Ascending aorta (tissue), 2 donors: ENCODE data around the gene ERC1. TPM values are rescaled to one million over a fixed set of nuclear protein-coding genes. Genes with fewer than 3 reads are reported as not detected.

Experiments
- DNase-seq, 2 donors: peaks; one replicate each; pipeline ENCODE4 v3.0.0-alpha.2; 2019; ENCODE audit warnings: low spot score in 2 of 2
- H3K27ac ChIP-seq, 2 donors: fragments of 200-600 bp; sonication (generic); one replicate each; pipeline ENCODE4 v1.5.1; 2016 to 2017; ENCODE audit warnings: mild to moderate bottlenecking in 1 of 2
- H3K27me3 ChIP-seq: fragments of 200-600 bp; sonication (generic); one replicate; pipeline ENCODE4 v1.5.1; 2017
- H3K36me3 ChIP-seq, 2 donors: fragments of 200-600 bp; sonication (generic); one replicate each; pipeline ENCODE4 v1.5.1; 2016
- H3K4me1 ChIP-seq, 2 donors: fragments of 200-600 bp; sonication (generic); one replicate each; pipeline ENCODE4 v1.5.1; 2016 to 2017; ENCODE audit warnings: mild to moderate bottlenecking in 1 of 2
- H3K4me3 ChIP-seq, 2 donors: fragments of 200-600 bp; sonication (generic); one replicate each; pipeline ENCODE4 v1.5.1; 2016 to 2017; ENCODE audit warnings: mild to moderate bottlenecking in 1 of 2
- H3K9me3 ChIP-seq, 2 donors: fragments of 200-600 bp; sonication (generic); one replicate each; pipeline ENCODE4 v1.5.1; 2016
- CTCF ChIP-seq, 3 experiments: fragments of 200-600 bp in 2 of 3; fragments of 450-650 bp in 1 of 3; sonication (generic) in 2 of 3; IDR thresholded peaks; one replicate each; pipeline ENCODE4 v1.5.1; 2016 to 2019; ENCODE audit warnings: antibody characterized with exemption in 3 of 3, mild to moderate bottlenecking in 1 of 3, moderate library complexity in 1 of 3
- intact Hi-C: fragments of 100-400 bp; cut with DNase I; formaldehyde crosslinking; loops from one replicate; pipeline ENCODE4 v1.15.1; 2023
- total RNA-seq: library from RNA; depleted of rRNA; stranded (reverse); fragments of >200 nt; gene quantifications from one replicate; pipeline ENCODE4 v1.1.0, GENCODE V29; 2016

Gene ERC1
- total RNA-seq, 1 donor from 2014 or later = 41.4 TPM

GRCh38 chr12:948238-948637 lies 42.8 kb upstream of the ERC1 start:
- intact Hi-C loops = no loop called here
- Histone ChIP-seq H3K27me3 (no peaks in the 10 kb centered on the region), H3K36me3 (peaks cover 5 to 9% of the 10 kb centered on the region in 2 donors), H3K4me3 (peak overlapping the region; percentile 82 to 93), H3K27ac (peak overlapping the region; percentile 92 to 94), H3K4me1 (peaks cover 5 to 6% of the 10 kb centered on the region in 2 donors), H3K9me3 (no peaks in the 10 kb centered on the region)
- no peak for DNase-seq
- no peak for TF ChIP-seq CTCF (IDR thresholded peaks at IDR 0.05)

- H3K36me3 ChIP-seq = no peaks in the 10 kb centered on the region
- H3K9me3 ChIP-seq = no peaks in the 10 kb centered on the region
- H3K4me1 ChIP-seq = peaks cover 5 to 6% of the 10 kb centered on the region in 2 donors
- peak within 1 kb of the TSS; percentile 92 to 94 for H3K27ac ChIP-seq
- intact Hi-C loops = loop anchor here (1.0 to 5.0 kb wide), 7 partner anchors 42 to 643 kb away; partner anchors contain the start of genes ERC1 and FBXL14
- no peaks in the 10 kb centered on the region for H3K27me3 ChIP-seq
- TF ChIP-seq CTCF (IDR thresholded peaks at IDR 0.05) = peak; percentile 97 to 98 (median 98)
- peak; percentile 88 to 98 for DNase-seq
- H3K4me3 ChIP-seq = peak within 1 kb of the TSS; percentile 82 to 93
Measured at GRCh38 chr12:949453-950191, 41.4 kb upstream of the ERC1 start, which contains the start of gene RAD52. Gene RAD52 (minus strand): TSS chr12:949694. CDS start chr12:933058, 16,636 bp downstream.

DNA sequence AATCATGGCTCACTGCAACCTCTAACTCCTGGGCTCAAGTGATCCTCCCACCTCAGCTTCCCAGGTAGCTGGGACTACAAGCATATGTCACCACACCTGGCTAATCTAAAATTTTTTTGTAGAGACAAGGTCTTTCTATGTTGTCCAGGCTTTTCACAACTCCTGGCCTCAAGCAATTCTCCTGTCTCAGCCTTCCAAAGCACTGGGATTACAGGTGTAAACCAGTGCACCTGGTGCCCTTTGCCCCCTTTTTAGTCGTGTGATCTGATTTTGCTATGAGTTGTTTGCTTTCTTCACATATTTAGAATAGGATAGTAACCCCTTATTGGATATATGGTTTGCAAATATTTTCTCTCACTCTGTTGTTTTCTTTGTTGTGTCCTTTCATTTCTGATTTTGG lies 39.8 kb upstream of the ERC1 start:
- Histone ChIP-seq H3K9me3 (no peaks in the 10 kb centered on the region), H3K27me3 (no peaks in the 10 kb centered on the region), H3K36me3 (no peaks in the 10 kb centered on the region), H3K27ac (no peak overlapping the region), H3K4me3 (no peak overlapping the region), H3K4me1 (peaks cover 5 to 6% of the 10 kb centered on the region in 2 donors)
- TF ChIP-seq CTCF (IDR thresholded peaks at IDR 0.05) = no peak
- no peak for DNase-seq
- intact Hi-C loops = loop anchor here (5.0 kb wide), 2 partner anchors 141 to 641 kb away; partner anchors contain the start of gene FBXL14

- TF ChIP-seq CTCF (IDR thresholded peaks at IDR 0.05) = no peak
- no peaks in the 10 kb centered on the region for H3K36me3 ChIP-seq
- H3K4me3 ChIP-seq = no peak overlapping the region
- H3K27me3 ChIP-seq = no peaks in the 10 kb centered on the region
- no peaks in the 10 kb centered on the region for H3K9me3 ChIP-seq
- DNase-seq = no peak
- no peak overlapping the region for H3K27ac ChIP-seq
- no peaks in the 10 kb centered on the region for H3K4me1 ChIP-seq
- intact Hi-C loops = loop anchor here (5.0 kb wide), 2 partner anchors 139 to 639 kb away; partner anchors contain the start of gene FBXL14
Measured at GRCh38 chr12:953776-954175, 37.2 kb upstream of the ERC1 start.

GRCh38 chr12:954741-955140 lies 36.3 kb upstream of the ERC1 start:
- H3K9me3 ChIP-seq = no peaks in the 10 kb centered on the region
- H3K4me1 ChIP-seq = no peaks in the 10 kb centered on the region
- H3K27ac ChIP-seq = no peak overlapping the region
- no peaks in the 10 kb centered on the region for H3K36me3 ChIP-seq
- H3K4me3 ChIP-seq = no peak overlapping the region
- intact Hi-C loops = loop anchor here (5.0 kb wide), 2 partner anchors 138 to 638 kb away; partner anchors contain the start of gene FBXL14
- TF ChIP-seq CTCF (IDR thresholded peaks at IDR 0.05) = no peak
- no peak for DNase-seq
- no peaks in the 10 kb centered on the region for H3K27me3 ChIP-seq
